CD4-positive, alpha-beta T cell treated with Interleukin-6 at 100 ng/mL for 8 hours (primary cell): ENCODE data around the gene VPS33B.

Source experiments
- DNase-seq: peaks from one replicate; pipeline ENCODE4 v3.0.0-alpha.2; 2020; ENCODE audit warnings: mixed read lengths, low spot score

The VPS33B gene

DNA sequence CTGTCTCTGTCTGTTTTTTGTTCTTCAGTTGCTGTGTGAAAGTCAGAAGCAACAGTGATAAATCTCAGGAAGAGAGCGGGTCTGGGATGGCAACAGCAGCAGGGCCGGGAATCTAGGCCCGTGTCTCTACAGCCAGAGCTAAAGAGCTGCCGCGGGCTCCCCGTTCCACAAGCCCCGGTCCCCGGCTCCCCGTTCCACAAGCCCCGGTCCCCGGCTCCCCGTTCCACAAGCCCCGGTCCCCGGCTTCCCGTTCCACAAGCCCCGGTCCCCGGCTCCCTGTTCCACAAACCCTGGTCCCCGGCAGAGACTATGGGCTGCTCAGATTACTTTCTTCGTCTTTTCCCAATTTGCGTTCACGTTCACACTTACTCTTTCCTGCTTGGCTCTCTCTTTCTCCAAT, 48.2 kb downstream of the VPS33B start:
- DNase-seq = no peak

DNA sequence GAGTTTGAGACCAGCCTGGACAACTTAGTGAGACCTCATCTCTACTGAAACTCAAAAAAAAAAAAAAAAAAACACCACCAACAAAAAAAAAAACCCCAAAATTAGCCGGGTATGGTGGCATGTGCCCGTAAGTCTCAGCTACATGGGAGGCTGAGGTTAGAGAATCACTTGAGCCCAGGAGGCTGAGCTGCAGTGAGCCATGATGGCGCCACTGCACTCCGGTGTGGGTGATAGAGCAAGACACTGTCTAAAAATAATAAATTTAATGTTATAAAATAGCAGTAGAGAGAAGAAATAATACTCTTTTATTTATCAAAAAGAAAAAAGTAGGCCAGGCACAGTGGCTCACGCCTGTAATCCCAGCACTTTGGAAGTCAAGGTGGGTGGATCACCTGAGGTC, 50.3 kb downstream of the VPS33B start:
- no peak for DNase-seq

- DNase-seq = no peak
Measured at GRCh38 chr15:90970274-90970673, 52.1 kb downstream of the VPS33B start.

DNA sequence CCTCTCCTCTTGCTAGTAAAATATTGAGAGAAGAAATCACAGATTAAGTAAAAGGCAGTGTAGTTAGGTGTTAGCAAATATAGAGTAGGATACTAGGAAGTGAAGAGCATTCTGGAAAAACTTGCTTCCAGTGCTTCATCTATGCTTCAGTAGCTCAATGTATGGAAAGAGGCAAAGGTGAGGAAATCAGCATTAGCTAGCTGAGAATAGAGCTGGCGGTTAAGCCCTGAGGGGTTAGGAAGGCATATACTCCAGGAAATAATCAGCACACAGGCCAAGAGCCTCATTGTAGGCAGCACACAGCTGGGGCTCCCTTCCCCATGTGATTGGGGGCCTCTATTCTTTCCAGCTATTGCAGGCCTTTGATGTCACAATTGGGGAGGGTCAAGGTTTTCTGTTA, 54.0 kb downstream of the VPS33B start:
- DNase-seq = no peak

DNA sequence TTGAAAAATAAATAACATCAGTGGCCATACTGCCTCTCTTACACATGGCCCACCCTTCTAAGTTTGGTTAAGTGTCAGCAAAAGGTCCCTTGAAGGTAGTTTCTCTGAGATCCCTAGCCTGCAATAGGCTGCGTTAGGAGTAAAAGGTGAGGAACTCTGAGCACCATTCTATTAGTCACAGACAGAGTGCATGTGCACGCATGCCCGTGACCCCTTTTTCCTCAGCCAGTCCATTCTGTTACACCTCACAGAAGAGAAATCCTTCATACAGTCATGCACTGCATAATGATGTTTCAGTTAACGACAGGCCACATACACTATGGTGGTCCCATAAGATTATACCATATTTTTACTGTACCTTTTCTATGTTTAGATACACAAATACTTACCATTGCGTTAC, 55.2 kb downstream of the VPS33B start:
- no peak for DNase-seq

GRCh38 chr15:90966262-90966661, 56.1 kb downstream of the VPS33B start:
- no peak for DNase-seq

DNA sequence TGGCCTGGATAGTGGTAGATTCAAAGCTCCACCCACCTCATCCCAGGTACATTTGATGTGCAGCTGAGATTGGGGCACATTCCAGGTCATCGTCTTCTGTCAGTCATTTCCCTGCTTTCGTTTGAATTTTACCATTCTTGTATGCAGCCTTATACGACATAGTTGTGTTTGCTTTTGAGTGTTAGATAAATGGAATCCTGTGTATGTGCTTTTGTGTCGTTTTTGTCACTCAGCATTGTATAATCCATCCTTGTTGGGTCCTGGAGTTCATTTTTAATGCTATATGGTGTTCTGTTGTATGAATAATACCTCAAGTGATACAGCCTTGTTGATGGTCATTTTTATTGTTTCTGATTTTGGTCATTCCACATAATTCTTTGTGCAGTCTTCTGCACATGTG, 60.4 kb downstream of the VPS33B start:
- no peak for DNase-seq

DNA sequence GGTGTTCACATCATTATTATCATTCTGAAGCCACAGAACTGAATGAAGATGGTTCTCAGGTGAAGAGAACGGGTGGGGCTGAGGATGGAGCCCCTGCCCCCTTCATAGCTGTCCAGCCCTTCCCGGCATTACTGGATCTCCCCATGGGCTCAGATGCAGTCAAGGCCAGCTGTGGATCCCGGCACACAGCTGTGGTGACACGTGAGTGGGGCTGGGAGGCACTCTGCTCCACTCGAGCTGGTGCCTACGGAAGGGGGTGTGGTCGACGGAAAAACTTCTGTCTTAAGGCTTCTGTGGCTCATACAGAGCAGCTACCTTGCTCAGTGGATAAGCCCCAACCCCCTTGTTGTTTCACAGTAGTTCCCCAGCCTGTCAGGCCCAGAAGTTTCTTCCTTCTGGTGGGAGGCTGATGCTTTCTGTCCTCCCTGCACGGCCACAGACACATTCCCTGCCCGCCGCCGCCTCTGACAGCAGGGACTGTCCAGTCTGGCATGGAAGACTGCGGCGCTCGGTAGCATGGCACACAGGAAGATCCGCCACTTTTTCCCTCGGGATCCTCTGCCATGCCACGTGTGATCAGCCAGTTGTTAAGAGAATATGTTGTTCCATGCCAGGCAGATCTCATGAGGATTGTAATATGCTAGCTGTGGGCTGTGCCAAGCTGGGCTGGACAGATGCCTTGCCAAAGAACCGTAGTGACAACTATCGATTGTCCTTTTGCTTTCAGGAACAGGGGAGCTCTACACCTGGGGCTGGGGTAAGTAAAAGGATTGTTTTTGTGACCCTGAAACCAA, 61.9 kb downstream of the VPS33B start:
- DNase-seq = no peak

DNA sequence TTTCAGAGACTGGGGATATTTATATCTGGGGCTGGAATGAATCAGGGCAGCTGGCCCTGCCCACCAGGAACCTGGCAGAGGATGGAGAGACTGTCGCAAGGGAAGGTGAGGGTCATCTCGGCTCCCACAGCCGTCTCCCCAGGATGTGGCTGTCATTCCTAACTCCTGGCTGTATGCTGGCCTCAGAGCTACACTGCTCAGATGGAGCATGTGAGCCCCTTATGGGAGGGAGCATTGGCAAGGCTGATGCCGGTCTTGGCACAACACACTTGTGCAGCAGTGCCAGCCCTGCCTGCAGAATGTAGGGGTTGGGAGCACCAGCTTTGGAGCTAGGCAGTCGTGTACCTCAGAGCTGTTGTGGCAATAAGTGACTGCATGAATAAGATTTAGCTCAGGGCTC, 62.5 kb downstream of the VPS33B start:
- DNase-seq = no peak

DNA sequence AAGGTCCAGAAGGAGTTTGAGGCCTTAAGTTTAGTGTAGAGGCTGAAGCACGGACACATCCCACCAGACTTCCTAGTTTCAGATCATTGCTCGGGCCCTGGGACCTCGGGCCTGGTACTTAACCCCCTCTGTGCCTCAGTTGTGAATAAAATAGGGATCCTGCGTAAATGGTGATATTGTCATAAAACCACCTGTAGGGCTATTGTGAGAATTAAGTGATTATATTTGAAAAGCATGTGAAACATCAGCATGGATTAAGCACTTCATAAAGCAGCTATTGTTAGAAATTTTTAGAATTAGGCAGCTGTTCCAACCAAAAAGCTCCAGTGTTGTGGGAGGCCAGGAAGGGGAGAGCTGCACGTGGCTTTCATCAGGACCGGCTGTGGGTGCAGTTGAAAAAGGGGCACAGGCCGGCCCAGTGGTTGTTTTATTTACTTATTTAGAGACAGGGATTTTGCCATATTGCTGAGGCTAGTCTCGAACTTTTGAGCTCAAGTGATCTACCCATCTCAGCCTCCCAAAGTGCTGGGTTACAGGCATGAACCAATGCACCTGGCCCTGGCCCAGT, 63.3 kb downstream of the VPS33B start:
- no peak for DNase-seq

GRCh38 chr15:90957791-90958190, 64.6 kb downstream of the VPS33B start:
- no peak for DNase-seq

DNA sequence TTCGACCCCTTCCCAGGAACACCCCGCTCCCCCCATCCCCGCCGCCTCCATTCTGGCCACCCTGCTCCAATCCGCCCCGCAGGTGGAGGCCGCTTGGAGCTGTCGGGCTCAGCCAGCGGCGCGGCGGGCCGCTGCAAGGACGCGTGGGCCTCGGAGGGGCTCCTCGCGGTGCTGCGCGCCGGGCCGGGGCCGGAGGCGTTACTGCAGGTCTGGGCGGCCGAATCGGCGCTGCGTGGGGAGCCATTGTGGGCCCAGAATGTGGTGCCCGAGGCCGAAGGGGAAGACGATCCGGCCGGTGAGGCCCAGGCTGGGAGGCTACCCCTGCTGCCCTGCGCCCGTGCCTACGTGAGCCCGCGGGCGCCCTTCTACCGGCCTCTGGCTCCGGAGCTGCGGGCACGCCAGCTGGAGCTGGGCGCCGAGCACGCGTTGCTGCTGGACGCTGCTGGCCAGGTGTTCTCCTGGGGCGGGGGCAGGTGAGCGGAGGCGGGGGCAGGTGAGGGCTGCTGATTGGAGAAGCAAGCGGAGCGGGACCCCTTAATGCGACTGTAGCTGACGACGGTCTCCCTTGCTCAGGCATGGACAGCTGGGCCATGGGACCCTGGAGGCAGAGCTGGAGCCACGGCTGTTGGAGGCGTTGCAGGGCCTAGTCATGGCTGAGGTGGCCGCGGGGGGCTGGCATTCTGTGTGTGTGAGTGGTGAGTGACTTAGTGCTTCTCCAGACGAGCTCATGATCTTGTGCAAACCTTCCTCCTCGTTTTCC, 65.2 kb downstream of the VPS33B start:
- DNase-seq = no peak

DNA sequence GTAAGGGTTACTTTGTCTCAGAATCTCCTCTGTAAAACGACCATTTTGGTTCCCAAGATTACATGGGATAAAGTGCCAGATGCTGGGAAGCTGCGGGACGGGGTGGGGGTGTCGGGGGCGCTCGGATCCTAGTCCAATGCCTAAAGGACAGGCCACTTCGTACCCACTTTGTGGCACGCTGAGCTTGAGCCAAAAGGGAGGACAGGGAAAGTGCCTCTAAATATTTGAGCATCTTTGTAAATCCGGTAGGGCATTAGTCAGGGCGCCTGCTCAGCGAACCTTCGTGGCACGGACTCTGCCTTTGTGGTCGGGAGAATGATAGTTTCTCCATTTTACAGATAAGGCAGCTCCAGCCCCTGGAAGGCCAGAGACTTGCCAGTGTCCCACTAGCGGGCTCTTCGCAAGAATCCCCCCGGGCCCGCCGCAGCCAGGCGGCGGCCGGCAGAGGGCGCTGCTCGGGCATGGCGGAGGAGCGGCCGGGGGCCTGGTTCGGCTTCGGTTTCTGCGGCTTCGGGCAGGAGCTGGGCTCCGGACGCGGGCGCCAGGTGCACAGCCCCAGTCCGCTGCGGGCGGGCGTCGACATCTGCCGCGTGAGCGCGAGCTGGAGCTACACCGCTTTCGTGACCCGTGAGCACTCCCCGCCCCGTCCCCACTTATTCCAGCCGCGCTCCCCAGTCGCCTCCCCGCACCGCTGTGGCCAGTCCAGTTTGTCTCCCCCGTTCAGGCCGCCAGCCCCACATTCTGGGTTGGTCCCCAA, 65.9 kb downstream of the VPS33B start:
- peak; percentile 48 for DNase-seq

DNA sequence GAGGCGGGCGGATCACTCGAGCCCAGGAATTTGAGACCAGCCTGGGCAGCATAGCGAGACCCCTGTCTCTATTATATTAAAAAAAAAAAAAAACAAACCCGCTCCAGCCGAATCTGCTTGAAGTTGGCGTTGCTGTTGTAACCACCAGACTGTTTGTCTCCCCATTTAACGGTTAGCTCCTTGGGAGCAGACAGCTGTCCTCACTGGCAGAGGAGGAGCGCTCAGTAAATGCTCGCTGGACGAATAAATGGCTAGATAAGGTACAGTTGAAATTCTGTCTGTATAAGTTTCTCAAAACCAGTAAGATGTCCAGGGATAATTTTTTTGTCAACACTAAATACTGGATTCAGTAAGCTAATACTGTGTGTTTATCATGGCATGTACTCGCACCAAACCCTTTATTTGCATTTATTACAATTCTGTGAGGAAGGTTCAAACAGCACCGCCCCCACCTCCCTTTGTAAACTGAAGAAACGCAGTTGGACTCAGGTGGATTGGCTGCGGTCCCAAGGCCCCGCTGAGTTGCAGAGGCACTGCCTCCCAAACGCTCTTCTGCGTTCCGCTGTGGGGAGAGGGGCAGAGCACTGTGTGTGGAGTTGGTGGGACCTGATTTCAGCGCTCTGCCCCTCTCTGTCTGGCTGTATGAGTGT, 66.6 kb downstream of the VPS33B start:
- DNase-seq = no peak

- DNase-seq = peak; percentile 88
Measured at GRCh38 chr15:90954712-90955623, 67.4 kb downstream of the VPS33B start, which contains the start of gene RCCD1. TSS of gene RCCD1 (plus strand) at chr15:90954884. CDS start at chr15:90956735, 1,851 bp downstream.

DNA sequence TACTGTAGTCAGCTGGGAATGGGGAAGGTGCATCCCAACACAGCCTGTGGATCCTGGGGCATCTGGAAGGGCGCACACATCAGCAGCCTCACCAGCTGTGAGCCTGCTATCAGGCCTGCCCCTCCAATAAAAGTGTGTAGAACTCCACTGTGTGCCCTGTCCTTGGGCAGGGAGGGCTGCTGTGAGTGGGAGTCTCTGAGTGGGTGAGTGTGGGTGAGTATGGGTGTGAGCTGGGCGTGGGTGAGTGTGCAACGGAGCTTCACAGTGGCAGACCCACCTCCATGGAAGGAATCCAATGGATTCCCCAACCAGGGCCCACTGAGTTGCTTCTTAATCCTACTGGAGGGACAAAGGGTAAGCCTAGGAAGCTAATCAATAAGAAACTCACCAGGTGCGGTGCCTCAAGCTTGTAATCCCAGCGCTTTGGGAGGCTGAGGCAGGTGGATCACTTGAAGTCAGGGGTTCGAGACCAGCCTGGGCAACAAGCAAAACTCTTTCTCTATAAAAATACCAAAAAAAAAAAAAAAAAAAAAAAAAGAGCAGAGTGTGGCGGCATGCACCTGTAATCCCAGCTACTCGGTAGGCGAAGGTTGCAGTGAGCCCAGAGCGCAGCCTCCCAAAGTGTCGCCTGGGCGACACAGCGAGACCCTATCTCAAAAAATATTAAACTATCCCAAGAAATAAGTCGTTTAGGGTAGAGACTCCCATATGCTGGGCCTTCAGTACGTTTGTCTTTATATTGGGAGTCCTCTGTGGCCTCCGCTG, 68.3 kb downstream of the VPS33B start:
- DNase-seq = no peak

- DNase-seq = no peak
Measured at GRCh38 chr15:90952901-90953677, 69.3 kb downstream of the VPS33B start.

GRCh38 chr15:90950676-90951075, 71.7 kb downstream of the VPS33B start:
- no peak for DNase-seq
